Cardiac muscle cell (in vitro differentiated cells and primary cell): ENCODE measurements around the gene FNDC3B. TPM values are rescaled to one million over a fixed set of nuclear protein-coding genes. Genes with fewer than 3 reads are reported as not detected.

Experiments
- DNase-seq, 2 donors: peaks; one replicate each; pipeline versions ENCODE4 v3.0.0 to v3.0.0-alpha.2; 2010 to 2017; ENCODE audit warnings: low read depth in 1 of 2, low spot score in 1 of 2
- H3K27ac ChIP-seq: fragments of 200-600 bp; sonication (generic); 2 replicates; pipeline ENCODE4 v1.5.1; 2016
- H3K27me3 ChIP-seq: fragments of 200-600 bp; sonication (generic); 2 replicates; pipeline ENCODE4 v1.6.0; 2016; ENCODE audit warnings: control low read depth
- H3K36me3 ChIP-seq: fragments of 200-600 bp; sonication (generic); 2 replicates; pipeline ENCODE4 v1.5.1; 2016; ENCODE audit warnings: control low read depth
- H3K4me1 ChIP-seq: fragments of 200-600 bp; sonication (generic); 2 replicates; pipeline ENCODE4 v1.8.1; 2017; ENCODE audit warnings: low read depth, mild to moderate bottlenecking, mixed run types
- H3K4me3 ChIP-seq: fragments of 200-600 bp; sonication (generic); 2 replicates; pipeline ENCODE4 v1.5.1; 2016; ENCODE audit warnings: mild to moderate bottlenecking
- H3K9me3 ChIP-seq: fragments of 200-600 bp; sonication (generic); 2 replicates; pipeline ENCODE4 v1.5.1; 2017; ENCODE audit warnings: low read depth, mild to moderate bottlenecking, control low read depth
- polyA plus RNA-seq: library from polyadenylated mRNA; unstranded; fragments of >200 nt; fragmentation: Nextera tagmentation; extraction: Ambion mirVana; gene quantifications from 2 replicates; pipeline ENCODE4 v1.2.1, GENCODE V29; 2016
- total RNA-seq: library from RNA; depleted of rRNA; stranded (reverse); fragments of >200 nt; gene quantifications from 2 replicates; pipeline ENCODE4 v1.2.3, GENCODE V29; 2016
- TF ChIP-seq, protein P1 (sequence below): IDR thresholded peaks from 2 replicates; pipeline ENCODE4 v1.5.1; 2012; ENCODE audit warnings: low read depth, mild to moderate bottlenecking, low read length

The FNDC3B gene
- total and polyA plus RNA-seq, 2 experiments from 2014 or later = 55.2 to 62.3 TPM

DNA sequence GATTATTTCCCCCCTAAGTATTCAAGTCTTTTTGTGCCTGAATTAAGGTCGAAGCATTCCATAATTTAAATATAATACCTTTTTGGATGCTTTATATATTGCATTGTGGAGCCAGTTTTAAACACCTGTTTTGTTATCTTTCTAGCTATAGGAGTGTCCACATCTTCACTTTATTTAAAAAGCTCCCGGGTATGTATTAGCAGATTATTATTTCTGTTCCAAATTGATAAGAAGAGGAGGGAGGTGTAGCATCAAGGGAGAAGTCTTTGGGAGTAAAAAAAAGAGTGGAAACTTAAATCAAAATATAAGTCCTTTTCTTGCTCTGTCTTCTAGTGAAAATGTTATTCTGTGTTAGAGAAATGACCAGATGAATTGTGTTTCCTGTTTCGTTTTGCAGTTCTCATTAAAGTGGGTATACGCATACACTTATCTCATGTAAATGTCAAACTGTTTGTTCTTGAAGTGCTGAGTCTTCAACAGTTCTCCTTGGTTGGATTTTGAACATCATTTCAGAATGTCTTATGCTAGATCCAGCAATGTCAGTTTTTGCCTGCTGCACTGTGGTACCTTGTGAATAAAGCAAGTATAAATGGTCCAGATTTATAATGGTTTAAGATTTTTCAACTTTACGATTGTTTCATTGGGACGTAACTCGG, 105.8 kb downstream of the FNDC3B start:
- H3K27ac ChIP-seq = no peak overlapping the region
- no peaks in the 10 kb centered on the region for H3K27me3 ChIP-seq
- H3K4me1 ChIP-seq = peaks cover 50% of the 10 kb centered on the region
- no peaks in the 10 kb centered on the region for H3K9me3 ChIP-seq
- no peak for DNase-seq
- H3K36me3 ChIP-seq = no peaks in the 10 kb centered on the region
- TF ChIP-seq, protein P1, sequence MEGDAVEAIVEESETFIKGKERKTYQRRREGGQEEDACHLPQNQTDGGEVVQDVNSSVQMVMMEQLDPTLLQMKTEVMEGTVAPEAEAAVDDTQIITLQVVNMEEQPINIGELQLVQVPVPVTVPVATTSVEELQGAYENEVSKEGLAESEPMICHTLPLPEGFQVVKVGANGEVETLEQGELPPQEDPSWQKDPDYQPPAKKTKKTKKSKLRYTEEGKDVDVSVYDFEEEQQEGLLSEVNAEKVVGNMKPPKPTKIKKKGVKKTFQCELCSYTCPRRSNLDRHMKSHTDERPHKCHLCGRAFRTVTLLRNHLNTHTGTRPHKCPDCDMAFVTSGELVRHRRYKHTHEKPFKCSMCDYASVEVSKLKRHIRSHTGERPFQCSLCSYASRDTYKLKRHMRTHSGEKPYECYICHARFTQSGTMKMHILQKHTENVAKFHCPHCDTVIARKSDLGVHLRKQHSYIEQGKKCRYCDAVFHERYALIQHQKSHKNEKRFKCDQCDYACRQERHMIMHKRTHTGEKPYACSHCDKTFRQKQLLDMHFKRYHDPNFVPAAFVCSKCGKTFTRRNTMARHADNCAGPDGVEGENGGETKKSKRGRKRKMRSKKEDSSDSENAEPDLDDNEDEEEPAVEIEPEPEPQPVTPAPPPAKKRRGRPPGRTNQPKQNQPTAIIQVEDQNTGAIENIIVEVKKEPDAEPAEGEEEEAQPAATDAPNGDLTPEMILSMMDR = no peak
- no peak overlapping the region for H3K4me3 ChIP-seq

DNA sequence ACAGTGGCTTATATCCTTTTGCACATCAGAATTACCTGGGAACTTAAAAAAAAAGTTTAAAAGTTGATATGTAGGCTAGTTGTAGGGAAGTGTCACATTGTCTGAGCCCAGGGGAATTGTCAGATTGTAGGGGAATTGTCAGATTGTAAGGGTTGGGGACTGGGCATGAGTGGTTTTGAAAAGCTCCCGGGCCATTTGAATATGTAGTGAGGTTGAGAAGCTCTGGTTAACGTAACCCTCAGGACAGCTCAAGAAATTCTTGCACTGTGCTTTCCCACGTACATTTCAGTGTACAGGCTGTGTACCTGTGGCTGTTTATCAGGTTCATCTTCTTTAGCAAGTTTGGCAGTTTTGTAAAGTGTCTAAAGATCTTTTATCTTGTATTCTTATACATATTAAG, 107.0 kb downstream of the FNDC3B start:
- peak overlapping the region; percentile 67 for H3K27ac ChIP-seq
- no peak overlapping the region for H3K4me3 ChIP-seq
- H3K4me1 ChIP-seq = peaks cover 40% of the 10 kb centered on the region
- TF ChIP-seq, protein P1 = no peak
- H3K27me3 ChIP-seq = no peaks in the 10 kb centered on the region
- DNase-seq = peak in 1 of 2 donors; percentile 52
- H3K9me3 ChIP-seq = no peaks in the 10 kb centered on the region
- H3K36me3 ChIP-seq = no peaks in the 10 kb centered on the region

DNA sequence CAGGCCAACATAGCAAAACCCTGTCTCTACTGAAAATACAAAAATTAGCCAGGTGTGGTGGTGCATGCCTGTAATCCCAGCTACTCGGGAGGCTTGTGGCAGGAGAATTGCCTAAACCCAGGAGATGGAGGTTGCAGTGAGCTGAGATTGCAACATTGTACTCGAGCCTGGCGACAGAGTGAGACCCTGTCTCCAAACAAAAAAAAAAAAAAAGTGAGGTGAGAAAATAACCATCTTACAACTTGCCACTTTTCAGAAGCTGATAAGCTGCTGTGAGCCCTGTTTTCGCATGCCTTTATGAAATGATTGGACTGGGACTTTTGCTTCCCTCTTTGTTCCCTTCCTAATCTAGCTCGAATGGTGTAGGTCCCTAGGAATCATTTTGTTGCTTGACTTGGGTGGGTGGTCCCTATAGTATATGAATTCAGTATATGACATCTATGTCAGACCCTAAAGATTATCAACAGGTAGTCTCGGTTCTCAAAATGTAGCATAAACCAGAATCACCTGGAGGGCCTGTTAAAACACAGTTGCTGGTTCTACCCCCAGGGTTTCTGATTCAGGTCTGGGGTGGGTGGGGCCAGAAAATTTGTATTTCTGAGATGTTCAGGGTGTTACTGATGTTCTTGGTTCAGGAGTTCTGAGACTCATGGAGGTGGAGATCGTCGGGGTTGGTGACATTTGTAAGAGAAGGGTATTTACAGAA, 107.9 kb downstream of the FNDC3B start:
- H3K9me3 ChIP-seq = no peaks in the 10 kb centered on the region
- H3K27ac ChIP-seq = peak overlapping the region; percentile 67
- no peak for DNase-seq
- no peak overlapping the region for H3K4me3 ChIP-seq
- peaks cover 39% of the 10 kb centered on the region for H3K4me1 ChIP-seq
- H3K27me3 ChIP-seq = no peaks in the 10 kb centered on the region
- TF ChIP-seq, protein P1 = no peak
- no peaks in the 10 kb centered on the region for H3K36me3 ChIP-seq

DNA sequence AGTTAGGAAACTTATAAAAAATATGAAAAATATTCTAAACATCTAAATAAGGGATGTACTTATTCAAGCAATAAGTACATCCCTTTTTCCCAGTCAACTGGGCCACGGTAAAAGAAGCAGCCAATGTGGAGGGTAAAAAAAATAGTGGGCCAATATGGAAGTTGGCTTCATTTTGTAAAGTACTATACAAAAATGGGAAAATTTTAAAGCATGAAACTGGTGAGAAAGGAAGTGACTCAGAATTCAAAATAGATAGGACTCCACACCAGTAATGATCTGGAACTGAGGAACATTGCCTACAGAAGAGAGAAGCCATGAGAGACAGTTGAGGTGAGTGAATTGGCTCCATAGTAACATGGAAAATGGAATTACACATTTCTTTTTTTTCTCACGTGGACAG, 108.9 kb downstream of the FNDC3B start:
- H3K27ac ChIP-seq = peak overlapping the region; percentile 72
- peaks cover 45% of the 10 kb centered on the region for H3K4me1 ChIP-seq

DNA sequence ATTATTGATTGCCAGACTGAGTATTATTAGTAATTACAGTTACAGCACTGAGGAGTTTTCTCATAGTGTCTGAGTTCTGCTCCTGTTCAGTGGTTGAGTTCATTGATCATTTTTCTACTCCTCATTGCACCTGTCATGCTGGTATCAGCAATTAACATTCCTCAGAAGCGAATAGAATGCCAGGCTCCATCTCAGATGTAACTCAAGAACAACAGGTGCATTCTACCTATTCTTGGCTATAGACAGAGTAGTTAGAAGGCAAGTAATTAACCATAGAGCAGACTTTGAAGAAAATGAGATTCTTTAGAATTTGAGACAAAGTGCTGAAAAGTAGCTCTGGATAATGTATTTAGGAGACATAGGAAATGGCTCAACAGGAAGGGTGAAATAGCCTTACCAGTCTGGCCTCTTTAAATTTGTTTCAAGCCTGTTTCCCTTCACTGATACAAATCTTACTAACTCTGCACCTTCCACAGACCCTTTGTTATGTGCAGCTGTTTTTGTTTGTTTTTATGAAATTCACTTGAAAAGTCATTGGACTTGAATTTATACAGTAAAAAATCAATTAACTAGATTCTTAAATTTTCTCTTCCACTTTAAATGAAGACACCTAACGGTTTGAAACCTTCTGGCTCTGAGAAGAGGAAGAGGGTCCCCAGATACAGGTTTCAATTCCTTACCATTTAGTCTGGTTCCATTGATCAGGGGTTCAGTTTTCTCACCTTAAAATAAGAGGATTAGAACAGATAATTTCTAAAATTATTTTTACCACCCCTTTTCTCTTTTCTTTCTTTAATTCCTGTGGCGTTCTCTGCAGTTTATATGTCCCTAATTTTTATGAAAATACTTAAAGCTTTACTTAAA, 109.6 kb downstream of the FNDC3B start:
- Histone ChIP-seq H3K9me3 (no peaks in the 10 kb centered on the region), H3K27me3 (no peaks in the 10 kb centered on the region), H3K27ac (peak overlapping the region; percentile 72), H3K4me3 (no peak overlapping the region), H3K4me1 (peaks cover 50% of the 10 kb centered on the region), H3K36me3 (no peaks in the 10 kb centered on the region)
- peak in 1 of 2 donors; percentile 41 for DNase-seq
- TF ChIP-seq, protein P1 = no peak

More for the DNA sequence above, 108.9 kb downstream of the FNDC3B start:
- Histone ChIP-seq H3K4me3 (no peak overlapping the region), H3K36me3 (no peaks in the 10 kb centered on the region), H3K27me3 (no peaks in the 10 kb centered on the region), H3K9me3 (no peaks in the 10 kb centered on the region)
- TF ChIP-seq, protein P1 = no peak
- no peak for DNase-seq
